ENCODE data around the gene ZNF365.

The ZNF365 gene

GRCh38 chr10:62413652-62414051 lies 39.5 kb downstream of the ZNF365 start:
- no peak for DNase-seq

GRCh38 chr10:62414359-62414758 lies 40.2 kb downstream of the ZNF365 start:
- no peak for DNase-seq

- no peak for DNase-seq
These were observed 48.0 kb downstream of the ZNF365 start for GRCh38 chr10:62422068-62422590.

GRCh38 chr10:62424026-62424425 lies 49.9 kb downstream of the ZNF365 start:
- no peak for DNase-seq

GRCh38 chr10:62426086-62426485 lies 51.9 kb downstream of the ZNF365 start:
- peak in 2 of 56 donors; percentile 2 to 52 for DNase-seq

GRCh38 chr10:62426600-62426999 lies 52.4 kb downstream of the ZNF365 start:
- no peak for DNase-seq

- DNase-seq = no peak
These were observed 56.7 kb downstream of the ZNF365 start for GRCh38 chr10:62430881-62431280.

GRCh38 chr10:62433181-62433692 lies 59.1 kb downstream of the ZNF365 start:
- peak in 13 of 56 donors; percentile 2 to 47 (median 11) for DNase-seq

- DNase-seq = no peak
These were observed 59.7 kb downstream of the ZNF365 start for GRCh38 chr10:62433901-62434300.

GRCh38 chr10:62437696-62438095 lies 63.5 kb downstream of the ZNF365 start:
- DNase-seq = peak in 4 of 56 donors; percentile 1 to 9 (median 6)

- peak in 10 of 56 donors; percentile 1 to 39 (median 10) for DNase-seq
These were observed 67.8 kb downstream of the ZNF365 start for GRCh38 chr10:62442006-62442405.

GRCh38 chr10:62442894-62443669 lies 68.9 kb downstream of the ZNF365 start:
- DNase-seq = no peak

GRCh38 chr10:62443866-62444265 lies 69.7 kb downstream of the ZNF365 start:
- no peak for DNase-seq

GRCh38 chr10:62446627-62447026 lies 72.5 kb downstream of the ZNF365 start:
- no peak for DNase-seq

- no peak for DNase-seq
These were observed 76.9 kb downstream of the ZNF365 start for GRCh38 chr10:62450912-62451610.

- no peak for DNase-seq
These were observed 77.4 kb downstream of the ZNF365 start for GRCh38 chr10:62451611-62451975.
